Suprapubic skin (tissue), 4 donors: ENCODE results near the gene GNA12. TPM values are rescaled to one million over a fixed set of nuclear protein-coding genes. Genes with fewer than 3 reads are reported as not detected.
"Not testable (repeated sequence)": the region's sequence is repeated elsewhere in the genome, so short reads cannot be mapped to it uniquely, and the experiment has no call there.

ENCODE experiments used
- DNase-seq, 2 donors: peaks; one replicate each; pipeline ENCODE4 v3.0.0-alpha.2; 2019; ENCODE audit warnings: low spot score in 2 of 2
- H3K27ac ChIP-seq: fragments of 200-600 bp; sonication (generic); one replicate; pipeline ENCODE4 v1.5.1; 2019
- H3K27me3 ChIP-seq: fragments of 200-600 bp; sonication (generic); one replicate; pipeline ENCODE4 v1.5.1; 2019
- H3K36me3 ChIP-seq: fragments of 200-600 bp; sonication (generic); one replicate; pipeline ENCODE4 v1.5.1; 2019
- H3K4me1 ChIP-seq: fragments of 200-600 bp; sonication (generic); one replicate; pipeline ENCODE4 v1.5.1; 2019
- H3K4me3 ChIP-seq: fragments of 200-600 bp; sonication (generic); one replicate; pipeline ENCODE4 v1.5.1; 2019; ENCODE audit warnings: mild to moderate bottlenecking
- H3K9me3 ChIP-seq: fragments of 200-600 bp; sonication (generic); one replicate; pipeline ENCODE4 v1.5.1; 2019
- EP300 ChIP-seq: sonication (generic); formaldehyde crosslinking; IDR thresholded peaks from one replicate; pipeline ENCODE4 v1.6.1; 2017; ENCODE audit warnings: antibody characterized with exemption
- POLR2A ChIP-seq, 2 donors: fragments of 450-650 bp; IDR thresholded peaks; one replicate each; pipeline ENCODE4 v1.6.1; 2017; ENCODE audit warnings: antibody characterized with exemption in 2 of 2, mild to moderate bottlenecking in 2 of 2, moderate library complexity in 2 of 2
- POLR2AphosphoS5 ChIP-seq, 3 donors: sonication (generic); formaldehyde crosslinking; IDR thresholded peaks; one replicate each; pipeline ENCODE4 v1.6.1; 2017; ENCODE audit warnings: antibody characterized with exemption in 3 of 3
- WGBS: methylation state at CpG from one replicate; pipeline ENCODE4 v1.1.5; 2018; 5-methylcytosine and 5-hydroxymethylcytosine counted together
- total RNA-seq, 4 donors: library from RNA; depleted of rRNA; stranded (reverse); fragments of >200 nt; gene quantifications; one replicate each; pipeline ENCODE4 v1.1.0, GENCODE V29; 2016
- TF ChIP-seq, protein P1 (sequence below), 2 donors: fragments of 200-600 bp in 1 of 2; fragments of 450-650 bp in 1 of 2; sonication (generic) in 1 of 2; IDR thresholded peaks; one replicate each; pipeline ENCODE4 v1.5.1; 2016 to 2019; ENCODE audit warnings: antibody characterized with exemption in 2 of 2, mild to moderate bottlenecking in 1 of 2, moderate library complexity in 1 of 2

GNA12 gene
- total RNA-seq, 4 donors from 2014 or later = 9.7 to 15.0 (median 13.3) TPM

DNA sequence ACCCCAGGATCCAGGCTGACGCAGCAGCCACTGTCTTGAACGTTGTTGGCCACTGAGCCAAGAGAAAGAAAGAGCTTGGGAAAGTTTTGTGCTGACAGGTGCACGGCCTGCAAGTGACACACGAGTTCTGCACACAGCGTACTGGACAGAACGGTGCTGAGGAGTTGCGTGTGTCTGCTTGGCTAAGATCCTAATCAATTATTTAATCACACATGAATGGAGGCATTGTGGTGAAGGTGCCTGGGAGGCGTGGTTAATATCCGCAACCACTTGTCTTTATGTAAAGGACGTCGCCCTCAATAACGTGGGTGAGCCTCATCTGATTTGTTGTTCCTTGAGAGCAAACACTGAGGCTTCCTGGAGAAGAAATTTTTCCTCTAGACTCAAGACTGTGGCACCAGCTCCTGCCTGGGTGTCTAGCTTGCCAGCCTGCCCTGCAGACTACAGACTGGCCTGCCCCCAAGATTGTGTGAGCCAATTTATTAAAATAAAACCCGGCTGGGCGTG is 16.6 kb upstream of the GNA12 start:
- Histone ChIP-seq H3K27ac (no peak overlapping the region), H3K36me3 (no peaks in the 10 kb centered on the region), H3K4me1 (peaks cover 31% of the 10 kb centered on the region), H3K9me3 (no peaks in the 10 kb centered on the region), H3K27me3 (no peaks in the 10 kb centered on the region), H3K4me3 (no peak overlapping the region)
- no peak for DNase-seq
- TF ChIP-seq EP300 (no peak), POLR2AphosphoS5 (IDR thresholded peaks at IDR 0.05) (no peak)
- TF ChIP-seq, protein P1, sequence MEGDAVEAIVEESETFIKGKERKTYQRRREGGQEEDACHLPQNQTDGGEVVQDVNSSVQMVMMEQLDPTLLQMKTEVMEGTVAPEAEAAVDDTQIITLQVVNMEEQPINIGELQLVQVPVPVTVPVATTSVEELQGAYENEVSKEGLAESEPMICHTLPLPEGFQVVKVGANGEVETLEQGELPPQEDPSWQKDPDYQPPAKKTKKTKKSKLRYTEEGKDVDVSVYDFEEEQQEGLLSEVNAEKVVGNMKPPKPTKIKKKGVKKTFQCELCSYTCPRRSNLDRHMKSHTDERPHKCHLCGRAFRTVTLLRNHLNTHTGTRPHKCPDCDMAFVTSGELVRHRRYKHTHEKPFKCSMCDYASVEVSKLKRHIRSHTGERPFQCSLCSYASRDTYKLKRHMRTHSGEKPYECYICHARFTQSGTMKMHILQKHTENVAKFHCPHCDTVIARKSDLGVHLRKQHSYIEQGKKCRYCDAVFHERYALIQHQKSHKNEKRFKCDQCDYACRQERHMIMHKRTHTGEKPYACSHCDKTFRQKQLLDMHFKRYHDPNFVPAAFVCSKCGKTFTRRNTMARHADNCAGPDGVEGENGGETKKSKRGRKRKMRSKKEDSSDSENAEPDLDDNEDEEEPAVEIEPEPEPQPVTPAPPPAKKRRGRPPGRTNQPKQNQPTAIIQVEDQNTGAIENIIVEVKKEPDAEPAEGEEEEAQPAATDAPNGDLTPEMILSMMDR (IDR thresholded peaks at IDR 0.05) = no peak
- WGBS = 32% methylated on average over 13 of the region's 14 CpGs

DNA sequence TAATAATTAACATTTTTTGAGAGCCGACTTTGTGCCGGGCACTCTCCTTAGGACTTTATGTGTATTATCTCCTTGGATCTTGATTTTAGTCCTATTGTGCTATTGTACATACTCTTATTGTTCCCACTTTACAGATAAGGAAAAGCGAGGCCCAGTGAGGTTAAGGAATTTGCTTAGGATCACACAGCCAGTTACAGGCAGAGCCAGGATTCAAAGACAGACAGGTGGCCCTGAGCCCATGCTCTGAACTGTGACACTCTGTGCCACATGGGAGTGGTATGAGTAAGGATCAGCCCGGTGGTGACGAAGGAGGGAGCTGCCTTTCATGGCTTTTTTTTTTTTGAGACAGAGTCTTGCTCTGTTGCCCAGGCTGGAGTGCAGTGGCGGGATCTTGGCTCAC is 15.8 kb upstream of the GNA12 start:
- H3K36me3 ChIP-seq = no peaks in the 10 kb centered on the region
- 81% methylated on average over 6 of the region's 6 CpGs for WGBS

DNA sequence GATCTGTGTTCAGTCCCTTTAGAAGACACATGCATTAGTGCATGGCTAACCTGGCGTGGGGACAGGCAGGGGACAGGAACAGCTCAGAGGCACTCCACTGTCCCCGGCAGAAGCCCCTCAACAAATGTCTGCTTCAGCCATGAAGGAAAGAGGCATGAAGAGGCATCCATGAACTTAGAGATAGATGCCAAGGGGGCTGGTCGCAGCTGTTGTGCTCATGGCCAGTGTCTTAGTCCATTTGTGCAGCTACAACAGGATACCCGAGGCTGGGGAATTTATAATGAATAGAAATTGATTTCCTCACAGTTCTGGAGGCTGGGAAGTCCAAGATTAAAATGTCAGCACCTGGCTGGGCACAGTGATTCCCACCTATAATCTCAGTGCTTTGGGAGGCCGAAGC is 14.5 kb upstream of the GNA12 start:
- Histone ChIP-seq H3K27me3 (no peaks in the 10 kb centered on the region), H3K4me1 (peaks cover 14% of the 10 kb centered on the region), H3K27ac (no peak overlapping the region), H3K9me3 (no peaks in the 10 kb centered on the region), H3K4me3 (no peak overlapping the region), H3K36me3 (no peaks in the 10 kb centered on the region)
- TF ChIP-seq EP300 (no peak), POLR2AphosphoS5 (IDR thresholded peaks at IDR 0.05) (no peak)
- TF ChIP-seq, protein P1 (IDR thresholded peaks at IDR 0.05) = no peak
- WGBS = 99% methylated on average over 5 of the region's 5 CpGs
- no peak for DNase-seq

More for the DNA sequence above, 15.8 kb upstream of the GNA12 start:
- no peak for DNase-seq
- Histone ChIP-seq H3K9me3 (no peaks in the 10 kb centered on the region), H3K4me3 (no peak overlapping the region), H3K4me1 (peaks cover 27% of the 10 kb centered on the region), H3K27ac (no peak overlapping the region), H3K27me3 (no peaks in the 10 kb centered on the region)
- TF ChIP-seq POLR2AphosphoS5 (IDR thresholded peaks at IDR 0.05) (no peak), POLR2A (IDR thresholded peaks at IDR 0.05) (no peak), EP300 (no peak)
- TF ChIP-seq, protein P1 (IDR thresholded peaks at IDR 0.05) = no peak

GRCh38 chr7:2856388-2857169 is 12.5 kb upstream of the GNA12 start:
- no peaks in the 10 kb centered on the region for H3K36me3 ChIP-seq
- no peak for DNase-seq
- TF ChIP-seq, protein P1 (IDR thresholded peaks at IDR 0.05) = no peak
- no peak for TF ChIP-seq POLR2AphosphoS5 (IDR thresholded peaks at IDR 0.05)
- TF ChIP-seq EP300 = no peak
- TF ChIP-seq POLR2A (IDR thresholded peaks at IDR 0.05) = no peak
- H3K9me3 ChIP-seq = no peaks in the 10 kb centered on the region
- peaks cover 4% of the 10 kb centered on the region for H3K4me1 ChIP-seq
- no peak overlapping the region for H3K4me3 ChIP-seq
- 86% methylated on average over 5 of the region's 5 CpGs for WGBS
- H3K27me3 ChIP-seq = no peaks in the 10 kb centered on the region
- H3K27ac ChIP-seq = no peak overlapping the region

GRCh38 chr7:2855386-2855785 is 11.3 kb upstream of the GNA12 start:
- no peaks in the 10 kb centered on the region for H3K36me3 ChIP-seq
- no peak overlapping the region for H3K27ac ChIP-seq
- H3K27me3 ChIP-seq = no peaks in the 10 kb centered on the region
- TF ChIP-seq POLR2A (IDR thresholded peaks at IDR 0.05) (no peak), EP300 (no peak), POLR2AphosphoS5 (IDR thresholded peaks at IDR 0.05) (no peak)
- TF ChIP-seq, protein P1 (IDR thresholded peaks at IDR 0.05) = no peak
- H3K9me3 ChIP-seq = no peaks in the 10 kb centered on the region
- no peak overlapping the region for H3K4me3 ChIP-seq
- peaks cover 3% of the 10 kb centered on the region for H3K4me1 ChIP-seq
- WGBS = 95% methylated on average over 6 of the region's 6 CpGs
- no peak for DNase-seq

DNA sequence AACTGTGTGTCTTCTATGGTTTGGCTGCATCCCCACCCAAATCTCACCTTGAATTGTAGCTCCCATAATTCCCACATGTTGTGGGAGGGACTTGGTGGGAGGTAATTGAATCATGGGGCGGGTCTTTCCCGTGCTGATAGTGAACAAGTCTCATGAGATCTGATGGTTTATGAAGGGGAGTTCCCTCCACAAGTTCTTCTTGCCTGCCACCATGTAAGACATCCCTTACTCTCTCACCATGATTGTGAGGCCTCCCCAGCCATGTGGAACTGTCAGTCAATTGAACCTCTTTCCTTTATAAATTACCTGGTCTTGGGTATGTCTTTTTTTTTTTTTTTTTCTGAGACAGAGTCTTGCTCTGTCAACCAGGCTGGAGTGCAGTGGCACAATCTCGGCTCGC is 9.4 kb upstream of the GNA12 start:
- not testable (repeated sequence) for H3K4me1 ChIP-seq, H3K27me3 ChIP-seq, H3K9me3 ChIP-seq, H3K36me3 ChIP-seq, H3K4me3 ChIP-seq, H3K27ac ChIP-seq, DNase-seq
- 90% methylated on average over 4 of the region's 4 CpGs for WGBS
